H9 (cell line): ENCODE measurements around the gene MXD4. TPM values are rescaled to one million over a fixed set of nuclear protein-coding genes. Genes with fewer than 3 reads are reported as not detected.

Experiments used
- DNase-seq: peaks from one replicate; pipeline ENCODE4 v3.0.0-alpha.2; 2017
- H2AFZ ChIP-seq: one replicate; pipeline ENCODE4 v1.6.1; 2013; ENCODE audit warnings: mild to moderate bottlenecking, low read length, control low read depth, moderate library complexity
- H2AK5ac ChIP-seq: 2 replicates; pipeline ENCODE4 v1.6.1; 2013; ENCODE audit warnings: low read length, control low read depth, mixed read lengths; ENCODE audit not compliant: insufficient read length
- H2BK120ac ChIP-seq: one replicate; pipeline ENCODE4 v1.6.1; 2013; ENCODE audit warnings: low read depth, mild to moderate bottlenecking, low read length, control low read depth, inconsistent platforms; ENCODE audit not compliant: poor library complexity, severe bottlenecking
- H2BK12ac ChIP-seq: 2 replicates; pipeline ENCODE4 v1.6.1; 2013; ENCODE audit warnings: low read length, control low read depth, mixed read lengths, low read depth; ENCODE audit not compliant: insufficient read length
- H2BK15ac ChIP-seq: 2 replicates; pipeline ENCODE4 v1.6.1; 2013; ENCODE audit warnings: low read depth, low read length, control low read depth
- H2BK20ac ChIP-seq: one replicate; pipeline ENCODE4 v1.6.1; 2013; ENCODE audit warnings: low read depth, mild to moderate bottlenecking, low read length, control low read depth, inconsistent platforms; ENCODE audit not compliant: poor library complexity, severe bottlenecking
- H2BK5ac ChIP-seq: 2 replicates; pipeline ENCODE4 v1.6.1; 2013; ENCODE audit warnings: low read length, control low read depth, mixed read lengths; ENCODE audit not compliant: insufficient read length
- H3K14ac ChIP-seq: 2 replicates; pipeline ENCODE4 v1.6.1; 2013; ENCODE audit warnings: low read length, control low read depth; ENCODE audit not compliant: insufficient read depth
- H3K18ac ChIP-seq: 2 replicates; pipeline ENCODE4 v1.6.1; 2013; ENCODE audit warnings: low read depth, mild to moderate bottlenecking, mixed read lengths, low read length, control low read depth; ENCODE audit not compliant: insufficient read length
- H3K23ac ChIP-seq: 2 replicates; pipeline ENCODE4 v1.6.1; 2013; ENCODE audit warnings: low read length, control low read depth, mixed read lengths, low read depth; ENCODE audit not compliant: insufficient read length
- H3K23me2 ChIP-seq: 2 replicates; pipeline ENCODE4 v1.6.1; 2013; ENCODE audit warnings: low read depth, mild to moderate bottlenecking, mixed read lengths, low read length, control low read depth; ENCODE audit not compliant: insufficient read length, poor library complexity, severe bottlenecking
- H3K27ac ChIP-seq: 2 replicates; pipeline ENCODE4 v1.5.1; 2013; ENCODE audit warnings: low read length, control low read depth, mixed read lengths, low read depth; ENCODE audit not compliant: insufficient read length
- H3K27me3 ChIP-seq: 2 replicates; pipeline ENCODE4 v1.6.1; 2013; ENCODE audit warnings: low read length, control low read depth, inconsistent platforms; ENCODE audit not compliant: insufficient read depth
- H3K4ac ChIP-seq: 2 replicates; pipeline ENCODE4 v1.6.1; 2013; ENCODE audit warnings: low read depth, mild to moderate bottlenecking, control low read depth, inconsistent platforms, low read length, moderate library complexity
- H3K4me1 ChIP-seq: 2 replicates; pipeline ENCODE4 v1.6.1; 2013; ENCODE audit warnings: low read length, control low read depth, inconsistent platforms; ENCODE audit not compliant: insufficient read depth
- H3K4me2 ChIP-seq: 2 replicates; pipeline ENCODE4 v1.6.1; 2013; ENCODE audit warnings: low read length, control low read depth, mixed read lengths; ENCODE audit not compliant: insufficient read length, insufficient read depth
- H3K56ac ChIP-seq: 2 replicates; pipeline ENCODE4 v1.6.1; 2013; ENCODE audit warnings: low read depth, mild to moderate bottlenecking, mixed read lengths, low read length, control low read depth; ENCODE audit not compliant: insufficient read length
- H3K79me1 ChIP-seq: 2 replicates; pipeline ENCODE4 v1.6.1; 2013; ENCODE audit warnings: low read depth, mild to moderate bottlenecking, moderate library complexity, low read length, control low read depth, inconsistent platforms; ENCODE audit not compliant: insufficient read depth, poor library complexity, severe bottlenecking
- H3K79me2 ChIP-seq: 2 replicates; pipeline ENCODE4 v1.6.1; 2013; ENCODE audit warnings: low read length, control low read depth, inconsistent platforms; ENCODE audit not compliant: insufficient read depth
- H3K9ac ChIP-seq: 2 replicates; pipeline ENCODE4 v1.6.1; 2013; ENCODE audit warnings: low read length, control low read depth, mixed read lengths; ENCODE audit not compliant: insufficient read length; ENCODE audit errors: extremely low read depth
- H3K9me3 ChIP-seq: one replicate; pipeline ENCODE4 v1.6.1; 2013; ENCODE audit warnings: low read depth, low read length, inconsistent platforms; ENCODE audit not compliant: control insufficient read depth
- H3T11ph ChIP-seq: one replicate; pipeline ENCODE4 v1.6.1; 2013; ENCODE audit warnings: mild to moderate bottlenecking, low read length, control low read depth, inconsistent platforms
- H4K20me1 ChIP-seq: one replicate; pipeline ENCODE4 v1.6.1; 2013; ENCODE audit not compliant: control insufficient read depth, insufficient read length, insufficient read depth
- H4K5ac ChIP-seq: 2 replicates; pipeline ENCODE4 v1.6.1; 2013; ENCODE audit warnings: low read depth, mild to moderate bottlenecking, mixed read lengths, low read length, control low read depth; ENCODE audit not compliant: insufficient read length
- H4K8ac ChIP-seq: replicated peaks from 2 replicates; pipeline ENCODE4 v1.6.1; 2013; ENCODE audit warnings: low read length, control low read depth, mixed read lengths, low read depth; ENCODE audit not compliant: insufficient read length
- H4K91ac ChIP-seq: 2 replicates; pipeline ENCODE4 v1.6.1; 2013; ENCODE audit warnings: low read depth, mild to moderate bottlenecking, moderate library complexity, mixed read lengths, low read length, control low read depth; ENCODE audit not compliant: insufficient read length
- H3K27ac Mint-ChIP-seq, 3 experiments: 2 replicates in 2 of 3; 3 replicates in 1 of 3; pipeline ENCODE4 v1.8.0; 2020 to 2021; ENCODE audit warnings: mixed read lengths in 3 of 3, mild to moderate bottlenecking in 1 of 3, moderate library complexity in 1 of 3
- H3K27me3 Mint-ChIP-seq: 2 replicates; pipeline ENCODE4 v1.8.0; 2021; ENCODE audit warnings: low read depth, mild to moderate bottlenecking, moderate library complexity, mixed read lengths
- H3K36me3 Mint-ChIP-seq, 3 experiments: 2 replicates in 2 of 3; 3 replicates in 1 of 3; pipeline ENCODE4 v1.8.0; 2020 to 2021; ENCODE audit warnings: low read depth in 3 of 3, mixed read lengths in 3 of 3; ENCODE audit not compliant: insufficient read depth in 1 of 3
- H3K4me1 Mint-ChIP-seq, 2 experiments: 2 replicates each; pipeline ENCODE4 v1.8.0; 2020; ENCODE audit warnings: mixed read lengths in 2 of 2
- H3K4me3 Mint-ChIP-seq, 2 experiments: 2 replicates in 1 of 2; 3 replicates in 1 of 2; pipeline ENCODE4 v1.8.0; 2020 to 2021; ENCODE audit warnings: mild to moderate bottlenecking in 2 of 2, mixed read lengths in 2 of 2, moderate library complexity in 1 of 2
- H3K9me3 Mint-ChIP-seq, 2 experiments: 2 replicates in 1 of 2; 3 replicates in 1 of 2; pipeline ENCODE4 v1.8.0; 2020; ENCODE audit warnings: mild to moderate bottlenecking in 2 of 2, mixed read lengths in 2 of 2, moderate library complexity in 1 of 2
- WGBS: extraction: QIAGEN DNeasy Blood & Tissue Kit; methylation state at CpG from one replicate; pipeline ENCODE4 v1.1.7; 2013; ENCODE audit warnings: missing lambda C conversion rate, low lambda C conversion rate, mixed read lengths; ENCODE audit not compliant: insufficient read length; ENCODE audit errors: extremely low coverage; 5-methylcytosine and 5-hydroxymethylcytosine counted together
- long read RNA-seq: library from polyadenylated mRNA; unstranded; transcript quantifications from one replicate; pipeline ENCODE4 v2.0.0, GENCODE V29; 2020
- total RNA-seq: library from RNA; stranded (reverse); gene quantifications from 2 replicates; pipeline ENCODE4 v1.2.1, GENCODE V29; 2021
- TF ChIP-seq, protein P1 (sequence below): fragments of 200-600 bp; sonication (generic); conservative IDR thresholded peaks from 3 replicates; pipeline ENCODE4 v1.8.0; 2021; ENCODE audit warnings: antibody characterized with exemption, mild to moderate bottlenecking

Gene MXD4, protein sequence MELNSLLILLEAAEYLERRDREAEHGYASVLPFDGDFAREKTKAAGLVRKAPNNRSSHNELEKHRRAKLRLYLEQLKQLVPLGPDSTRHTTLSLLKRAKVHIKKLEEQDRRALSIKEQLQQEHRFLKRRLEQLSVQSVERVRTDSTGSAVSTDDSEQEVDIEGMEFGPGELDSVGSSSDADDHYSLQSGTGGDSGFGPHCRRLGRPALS
- total RNA-seq: 24.1 and 25.4 TPM in 2 replicates
- long read RNA-seq, partial matches to known transcripts: 0 of 13 reads
- long read RNA-seq, other reads (novel, unspliced or antisense): 13 of 13 reads

DNA sequence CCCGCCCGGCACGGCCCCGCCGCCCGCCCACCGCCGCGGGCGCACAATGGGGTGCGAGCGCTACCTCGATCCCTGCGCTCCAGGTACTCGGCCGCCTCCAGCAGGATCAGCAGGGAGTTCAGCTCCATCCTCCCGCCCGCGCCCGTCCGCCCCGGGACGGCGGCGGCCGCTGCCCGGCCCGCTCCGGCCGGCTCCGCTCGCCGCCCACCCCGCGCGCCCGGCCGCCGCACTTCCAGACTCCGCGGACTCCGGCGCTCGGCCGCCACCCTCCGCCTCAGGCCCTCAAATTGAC is at the start of gene MXD4:
TSS of gene MXD4 (minus strand) at position 257 of the 292 bp plus-strand sequence. CDS start at position 128, 129 bp downstream.
- no peak within 1 kb of the TSS for H2BK20ac ChIP-seq
- no peaks in the 10 kb centered on the region for H3K27me3 ChIP-seq
- Mint-ChIP-seq H3K36me3 (peaks cover 0 to 2% (median 0%) of the 10 kb centered on the region in 3 experiments; a peak in 1 of 7 replicates), H3K27ac (no peak within 1 kb of the TSS), H3K4me1 (peaks cover 11 to 13% of the 10 kb centered on the region in 2 experiments), H3K4me3 (peak within 1 kb of the TSS; percentile 65 to 79), H3K9me3 (no peaks in the 10 kb centered on the region), H3K27me3 (no peaks in the 10 kb centered on the region)
- no peak within 1 kb of the TSS for H3K56ac ChIP-seq
- H3K79me2 ChIP-seq: no peaks in the 10 kb centered on the region
- no peak within 1 kb of the TSS for H2BK12ac ChIP-seq
- peak within 1 kb of the TSS; percentile 17 for H3K9ac ChIP-seq
- peaks cover 2% of the 10 kb centered on the region; the same call in 1 of the 2 replicates for H3K4me1 ChIP-seq
- H4K5ac ChIP-seq: no peak within 1 kb of the TSS
- H3K27ac ChIP-seq: no peak within 1 kb of the TSS
- no peak within 1 kb of the TSS for H3K23ac ChIP-seq
- H4K91ac ChIP-seq: no peak within 1 kb of the TSS
- no peak within 1 kb of the TSS for H2BK5ac ChIP-seq
- no peak within 1 kb of the TSS; the same call in 1 of the 2 replicates for H2BK15ac ChIP-seq
- TF ChIP-seq, protein P1, sequence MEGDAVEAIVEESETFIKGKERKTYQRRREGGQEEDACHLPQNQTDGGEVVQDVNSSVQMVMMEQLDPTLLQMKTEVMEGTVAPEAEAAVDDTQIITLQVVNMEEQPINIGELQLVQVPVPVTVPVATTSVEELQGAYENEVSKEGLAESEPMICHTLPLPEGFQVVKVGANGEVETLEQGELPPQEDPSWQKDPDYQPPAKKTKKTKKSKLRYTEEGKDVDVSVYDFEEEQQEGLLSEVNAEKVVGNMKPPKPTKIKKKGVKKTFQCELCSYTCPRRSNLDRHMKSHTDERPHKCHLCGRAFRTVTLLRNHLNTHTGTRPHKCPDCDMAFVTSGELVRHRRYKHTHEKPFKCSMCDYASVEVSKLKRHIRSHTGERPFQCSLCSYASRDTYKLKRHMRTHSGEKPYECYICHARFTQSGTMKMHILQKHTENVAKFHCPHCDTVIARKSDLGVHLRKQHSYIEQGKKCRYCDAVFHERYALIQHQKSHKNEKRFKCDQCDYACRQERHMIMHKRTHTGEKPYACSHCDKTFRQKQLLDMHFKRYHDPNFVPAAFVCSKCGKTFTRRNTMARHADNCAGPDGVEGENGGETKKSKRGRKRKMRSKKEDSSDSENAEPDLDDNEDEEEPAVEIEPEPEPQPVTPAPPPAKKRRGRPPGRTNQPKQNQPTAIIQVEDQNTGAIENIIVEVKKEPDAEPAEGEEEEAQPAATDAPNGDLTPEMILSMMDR: no peak
- peaks cover 2% of the 10 kb centered on the region for H4K20me1 ChIP-seq
- H3K9me3 ChIP-seq: no peaks in the 10 kb centered on the region
- no peak within 1 kb of the TSS for H3K4ac ChIP-seq
- H2AFZ ChIP-seq: no peak within 1 kb of the TSS
- H2AK5ac ChIP-seq: no peak within 1 kb of the TSS
- H3K23me2 ChIP-seq: peaks cover 9% of the 10 kb centered on the region
- H2BK120ac ChIP-seq: no peak within 1 kb of the TSS
- peak within 1 kb of the TSS; percentile 70 for H3K4me2 ChIP-seq
- peak within 1 kb of the TSS; percentile 28 for H3K14ac ChIP-seq
- no peak within 1 kb of the TSS for H3T11ph ChIP-seq
- WGBS: no CpG with 5 or more reads among the region's 46 CpGs
- no peak for DNase-seq
- peak within 1 kb of the TSS; percentile 71 for H3K18ac ChIP-seq
- no peak within 1 kb of the TSS for H4K8ac ChIP-seq
- H3K79me1 ChIP-seq: no peaks in the 10 kb centered on the region
